Measurements from ENCODE around the gene ITIH6.
"Not testable (repeated sequence)": the region's sequence is repeated elsewhere in the genome, so short reads cannot be mapped to it uniquely, and the experiment has no call there.

The ITIH6 gene

GRCh38 chrX:54798137-54798536 lies at the start of gene ITIH6:
Gene ITIH6 (minus strand): TSS chrX:54798255. CDS start chrX:54798210, 45 bp downstream.
- DNase-seq, result no peak

GRCh38 chrX:54847700-54848099 lies 49.6 kb upstream of the ITIH6 start:
- not testable (repeated sequence) for DNase-seq

- DNase-seq, result no peak
These were observed 45.0 kb upstream of the ITIH6 start for GRCh38 chrX:54843050-54843449.

GRCh38 chrX:54842607-54843006 lies 44.6 kb upstream of the ITIH6 start:
- DNase-seq, result no peak

- DNase-seq, result not testable (repeated sequence)
These were observed 43.3 kb upstream of the ITIH6 start for GRCh38 chrX:54841184-54841874.

GRCh38 chrX:54838583-54838982 lies 40.5 kb upstream of the ITIH6 start:
- DNase-seq, result no peak

- DNase-seq, result no peak
These were observed 28.5 kb upstream of the ITIH6 start for GRCh38 chrX:54826598-54826997.

- no peak for DNase-seq
These were observed 27.8 kb upstream of the ITIH6 start for GRCh38 chrX:54825716-54826438.

- DNase-seq, result no peak
These were observed 26.7 kb upstream of the ITIH6 start for GRCh38 chrX:54824722-54825121.

GRCh38 chrX:54824195-54824594 lies 26.1 kb upstream of the ITIH6 start:
- DNase-seq, result no peak

GRCh38 chrX:54821310-54821709 lies 23.3 kb upstream of the ITIH6 start:
- DNase-seq, result no peak

GRCh38 chrX:54820737-54821136 lies 22.7 kb upstream of the ITIH6 start:
- no peak for DNase-seq

GRCh38 chrX:54819201-54819600 lies 21.1 kb upstream of the ITIH6 start:
- no peak for DNase-seq

GRCh38 chrX:54818221-54818620 lies 20.2 kb upstream of the ITIH6 start:
- DNase-seq, result no peak

GRCh38 chrX:54817220-54817820 lies 19.3 kb upstream of the ITIH6 start:
- no peak for DNase-seq

GRCh38 chrX:54812306-54812705 lies 14.3 kb upstream of the ITIH6 start:
- DNase-seq, result no peak

GRCh38 chrX:54811301-54811885 lies 13.3 kb upstream of the ITIH6 start:
- DNase-seq, result no peak

GRCh38 chrX:54810532-54810931 lies 12.5 kb upstream of the ITIH6 start:
- no peak for DNase-seq

GRCh38 chrX:54808605-54809483 lies 10.8 kb upstream of the ITIH6 start:
- DNase-seq, result peak; percentile 93 to 97

GRCh38 chrX:54808109-54808604 lies 10.1 kb upstream of the ITIH6 start:
- DNase-seq, result peak; percentile 43 to 84

GRCh38 chrX:54807524-54808108 lies 9.6 kb upstream of the ITIH6 start, which contains the start of gene MAGED2:
Gene MAGED2 (plus strand): TSS chrX:54807745. CDS start chrX:54809332, 1,587 bp downstream.
- DNase-seq, result peak in 1 of 2 experiments; percentile 38

GRCh38 chrX:54799046-54799445 lies 991 bp upstream of the ITIH6 start:
- no peak for DNase-seq
